HAP-1 (cell line): ENCODE results near the gene KIAA1210.

ENCODE experiments used
- DNase-seq, 2 experiments: peaks; one replicate each; pipeline ENCODE4 v3.0.0-alpha.2; 2016 to 2020; ENCODE audit warnings: low spot score in 2 of 2
- H3K27me3 ChIP-seq: fragments of 250-450 bp; sonication (Bioruptor Pico); 2 replicates; pipeline ENCODE4 v1.5.1; 2020; ENCODE audit warnings: low read depth, mild to moderate bottlenecking, moderate library complexity
- H3K36me3 ChIP-seq: fragments of 250-450 bp; sonication (Bioruptor Pico); replicated peaks from 2 replicates; pipeline ENCODE4 v1.5.1; 2020; ENCODE audit warnings: mild to moderate bottlenecking
- H3K4me1 ChIP-seq: fragments of 250-450 bp; sonication (Bioruptor Pico); 2 replicates; pipeline ENCODE4 v1.5.1; 2020; ENCODE audit warnings: mild to moderate bottlenecking
- H3K4me3 ChIP-seq: fragments of 250-450 bp; sonication (Bioruptor Pico); 2 replicates; pipeline ENCODE4 v1.5.1; 2020; ENCODE audit warnings: mild to moderate bottlenecking, moderate library complexity
- H3K9me3 ChIP-seq: fragments of 250-450 bp; sonication (Bioruptor Pico); 2 replicates; pipeline ENCODE4 v1.5.1; 2020; ENCODE audit warnings: mild to moderate bottlenecking, moderate library complexity
- in situ Hi-C: fragments of 300-500 bp; cut with MboI; formaldehyde crosslinking; loops from 3 replicates; pipeline ENCODE4 v1.14.3; 2020; ENCODE audit warnings: low sequenced_read_pairs, inconsistent platforms, mixed read lengths

The KIAA1210 gene

GRCh38 chrX:119127650-119128049, at the start of gene KIAA1210:
Gene KIAA1210 (minus strand): TSS chrX:119127812. CDS start chrX:119123642, 4,170 bp downstream.
- no peaks in the 10 kb centered on the region for H3K4me1 ChIP-seq
- no peaks in the 10 kb centered on the region for H3K36me3 ChIP-seq
- no peaks in the 10 kb centered on the region for H3K27me3 ChIP-seq
- in situ Hi-C loops = no loop called here
- H3K9me3 ChIP-seq = no peaks in the 10 kb centered on the region
- no peak for DNase-seq
- H3K4me3 ChIP-seq = no peak within 1 kb of the TSS

- Histone ChIP-seq H3K4me1 (no peaks in the 10 kb centered on the region), H3K4me3 (no peak overlapping the region), H3K27me3 (no peaks in the 10 kb centered on the region), H3K9me3 (no peaks in the 10 kb centered on the region), H3K36me3 (no peaks in the 10 kb centered on the region)
- in situ Hi-C loops = no loop called here
- no peak for DNase-seq
These were observed 49.7 kb upstream of the KIAA1210 start for GRCh38 chrX:119177278-119177677.

GRCh38 chrX:119174900-119175299, 47.3 kb upstream of the KIAA1210 start:
- Histone ChIP-seq H3K9me3 (no peaks in the 10 kb centered on the region), H3K4me3 (no peak overlapping the region), H3K27me3 (no peaks in the 10 kb centered on the region), H3K36me3 (no peaks in the 10 kb centered on the region), H3K4me1 (no peaks in the 10 kb centered on the region)
- in situ Hi-C loops = no loop called here
- no peak for DNase-seq

- no peaks in the 10 kb centered on the region for H3K36me3 ChIP-seq
- H3K4me3 ChIP-seq = no peak overlapping the region
- H3K9me3 ChIP-seq = no peaks in the 10 kb centered on the region
- DNase-seq = no peak
- H3K4me1 ChIP-seq = no peaks in the 10 kb centered on the region
- in situ Hi-C loops = no loop called here
- H3K27me3 ChIP-seq = 0 out of 2 replicates have a peak, but pooled peaks cover 2% of the 10 kb centered on the region
These were observed 40.5 kb upstream of the KIAA1210 start for GRCh38 chrX:119168104-119168503.

GRCh38 chrX:119158226-119158625, 30.6 kb upstream of the KIAA1210 start:
- H3K27me3 ChIP-seq = peaks cover 7% of the 10 kb centered on the region; the same call in 1 of the 2 replicates
- DNase-seq = no peak
- H3K9me3 ChIP-seq = no peaks in the 10 kb centered on the region
- H3K36me3 ChIP-seq = no peaks in the 10 kb centered on the region
- no peak overlapping the region for H3K4me3 ChIP-seq
- in situ Hi-C loops = no loop called here
- H3K4me1 ChIP-seq = no peaks in the 10 kb centered on the region

GRCh38 chrX:119156241-119156640, 28.6 kb upstream of the KIAA1210 start:
- peaks cover 15% of the 10 kb centered on the region for H3K27me3 ChIP-seq
- DNase-seq = no peak
- H3K36me3 ChIP-seq = no peaks in the 10 kb centered on the region
- H3K4me1 ChIP-seq = no peaks in the 10 kb centered on the region
- in situ Hi-C loops = no loop called here
- H3K9me3 ChIP-seq = no peaks in the 10 kb centered on the region
- H3K4me3 ChIP-seq = no peak overlapping the region

GRCh38 chrX:119155416-119156035, 27.9 kb upstream of the KIAA1210 start:
- Histone ChIP-seq H3K4me3 (no peak overlapping the region), H3K36me3 (no peaks in the 10 kb centered on the region), H3K27me3 (peaks cover 19% of the 10 kb centered on the region), H3K9me3 (no peaks in the 10 kb centered on the region), H3K4me1 (no peaks in the 10 kb centered on the region)
- DNase-seq = no peak
- in situ Hi-C loops = no loop called here

GRCh38 chrX:119151051-119151380, 23.4 kb upstream of the KIAA1210 start:
- Histone ChIP-seq H3K36me3 (no peaks in the 10 kb centered on the region), H3K4me3 (no peak overlapping the region), H3K27me3 (peaks cover 31% of the 10 kb centered on the region), H3K9me3 (no peaks in the 10 kb centered on the region), H3K4me1 (no peaks in the 10 kb centered on the region)
- in situ Hi-C loops = no loop called here
- DNase-seq = no peak

GRCh38 chrX:119150163-119151050, 22.8 kb upstream of the KIAA1210 start:
- H3K9me3 ChIP-seq = no peaks in the 10 kb centered on the region
- no peaks in the 10 kb centered on the region for H3K4me1 ChIP-seq
- no peak overlapping the region for H3K4me3 ChIP-seq
- H3K27me3 ChIP-seq = peaks cover 31% of the 10 kb centered on the region
- in situ Hi-C loops = no loop called here
- H3K36me3 ChIP-seq = no peaks in the 10 kb centered on the region
- DNase-seq = no peak

GRCh38 chrX:119147486-119147885, 19.9 kb upstream of the KIAA1210 start:
- Histone ChIP-seq H3K4me3 (no peak overlapping the region), H3K27me3 (peaks cover 23% of the 10 kb centered on the region), H3K4me1 (no peaks in the 10 kb centered on the region), H3K9me3 (no peaks in the 10 kb centered on the region), H3K36me3 (no peaks in the 10 kb centered on the region)
- in situ Hi-C loops = no loop called here
- no peak for DNase-seq

- peak; percentile 6 to 54 for DNase-seq
- Histone ChIP-seq H3K27me3 (peaks cover 14% of the 10 kb centered on the region), H3K4me3 (no peak overlapping the region), H3K9me3 (no peaks in the 10 kb centered on the region), H3K36me3 (no peaks in the 10 kb centered on the region), H3K4me1 (no peaks in the 10 kb centered on the region)
- in situ Hi-C loops = no loop called here
These were observed 17.6 kb upstream of the KIAA1210 start for GRCh38 chrX:119145241-119145653.

GRCh38 chrX:119134466-119134865, 6.9 kb upstream of the KIAA1210 start:
- H3K4me3 ChIP-seq = no peak overlapping the region
- H3K4me1 ChIP-seq = no peaks in the 10 kb centered on the region
- in situ Hi-C loops = no loop called here
- DNase-seq = no peak
- H3K27me3 ChIP-seq = 0 out of 2 replicates have a peak, but pooled peaks cover 4% of the 10 kb centered on the region
- no peaks in the 10 kb centered on the region for H3K9me3 ChIP-seq
- no peaks in the 10 kb centered on the region for H3K36me3 ChIP-seq

GRCh38 chrX:119132961-119133360, 5.3 kb upstream of the KIAA1210 start:
- in situ Hi-C loops = no loop called here
- H3K4me3 ChIP-seq = no peak overlapping the region
- no peak for DNase-seq

GRCh38 chrX:119132316-119132715, 4.7 kb upstream of the KIAA1210 start:
- in situ Hi-C loops = no loop called here
- Histone ChIP-seq H3K27me3 (0 out of 2 replicates have a peak, but pooled peaks cover 4% of the 10 kb centered on the region), H3K9me3 (no peaks in the 10 kb centered on the region), H3K4me1 (no peaks in the 10 kb centered on the region), H3K36me3 (no peaks in the 10 kb centered on the region), H3K4me3 (no peak overlapping the region)
- DNase-seq = no peak

More at GRCh38 chrX:119132961-119133360, 5.3 kb upstream of the KIAA1210 start:
- Histone ChIP-seq H3K4me1 (no peaks in the 10 kb centered on the region), H3K27me3 (0 out of 2 replicates have a peak, but pooled peaks cover 4% of the 10 kb centered on the region), H3K36me3 (no peaks in the 10 kb centered on the region), H3K9me3 (no peaks in the 10 kb centered on the region)
